MM.1S (cell line): ENCODE data around the gene URI1.

ENCODE experiments used
- CTCF ChIP-seq: fragments of 300-600 bp; sonication (generic); IDR thresholded peaks from 2 replicates; pipeline ENCODE4 v1.5.1; 2016; ENCODE audit warnings: antibody characterized with exemption, low read length, mixed read lengths
- EZH2phosphoT487 ChIP-seq: fragments of 300-600 bp; sonication (generic); IDR thresholded peaks from 2 replicates; pipeline ENCODE4 v1.6.1; 2018; ENCODE audit warnings: antibody characterized with exemption, low read length

DNA sequence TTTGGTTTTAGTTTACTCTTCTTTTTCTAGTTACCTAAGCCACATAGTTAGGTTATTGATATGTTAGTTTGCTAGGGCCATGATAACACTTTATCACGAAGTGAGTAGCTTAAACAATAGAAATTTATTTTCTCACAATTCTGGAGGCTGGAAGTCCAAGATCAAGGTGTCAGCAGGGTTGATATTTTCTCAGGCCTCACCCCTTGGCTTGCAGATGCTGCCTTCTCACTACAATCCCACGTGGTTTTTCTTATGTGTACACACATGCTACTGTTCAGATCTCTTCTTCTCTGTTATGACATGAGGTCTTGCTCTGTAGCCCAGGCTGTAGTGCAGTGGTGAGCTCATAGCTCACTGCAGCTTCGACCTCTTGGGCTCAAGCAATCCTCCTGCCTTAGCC lies 7.8 kb upstream of the URI1 start:
- no peak for TF ChIP-seq CTCF
- no peak for TF ChIP-seq EZH2phosphoT487
